Type B pancreatic cell (in vitro differentiated cells): ENCODE results near the gene NOP56. TPM values are rescaled to one million over a fixed set of nuclear protein-coding genes. Genes with fewer than 3 reads are reported as not detected.

ENCODE experiments used
- DNase-seq: peaks from one replicate; pipeline ENCODE4 v3.0.0; 2021; ENCODE audit warnings: mixed read lengths; ENCODE audit not compliant: unreplicated experiment; ENCODE audit errors: extremely low spot score
- H3K27ac Mint-ChIP-seq: 2 replicates; pipeline ENCODE4 v1.8.0; 2021; ENCODE audit warnings: mild to moderate bottlenecking, mixed read lengths
- H3K27me3 Mint-ChIP-seq: 2 replicates; pipeline ENCODE4 v1.8.0; 2021; ENCODE audit warnings: mixed read lengths
- H3K36me3 Mint-ChIP-seq: 2 replicates; pipeline ENCODE4 v1.8.0; 2021; ENCODE audit warnings: mixed read lengths
- H3K4me1 Mint-ChIP-seq: one replicate; pipeline ENCODE4 v1.8.0; 2021; ENCODE audit warnings: mixed read lengths; ENCODE audit not compliant: unreplicated experiment
- H3K4me3 Mint-ChIP-seq: 2 replicates; pipeline ENCODE4 v1.8.0; 2021; ENCODE audit warnings: mild to moderate bottlenecking, mixed read lengths
- H3K9me3 Mint-ChIP-seq: 2 replicates; pipeline ENCODE4 v1.8.0; 2021; ENCODE audit warnings: mixed read lengths
- CTCF ChIP-seq: fragments of 200-600 bp; sonication (generic); conservative IDR thresholded peaks from 2 replicates; pipeline ENCODE4 v1.5.0; 2021; ENCODE audit warnings: antibody characterized with exemption, mild to moderate bottlenecking
- total RNA-seq: library from RNA; stranded (reverse); gene quantifications from 2 replicates; pipeline ENCODE4 v1.2.1, GENCODE V29; 2021; ENCODE audit warnings: low replicate concordance

NOP56 gene
- total RNA-seq, 1 donor from 2014 or later, result 364 TPM

GRCh38 chr20:2700913-2701620, 48.6 kb downstream of the NOP56 start:
- H3K9me3 Mint-ChIP-seq, result no peaks in the 10 kb centered on the region

GRCh38 chr20:2701671-2702081, 49.2 kb downstream of the NOP56 start:
- peaks cover 45% of the 10 kb centered on the region for H3K27me3 Mint-ChIP-seq
- no peak overlapping the region for H3K27ac Mint-ChIP-seq
- H3K4me1 Mint-ChIP-seq, result no peaks in the 10 kb centered on the region
- no peaks in the 10 kb centered on the region for H3K9me3 Mint-ChIP-seq
- no peak for DNase-seq
- H3K36me3 Mint-ChIP-seq, result no peaks in the 10 kb centered on the region
- no peak overlapping the region for H3K4me3 Mint-ChIP-seq
- TF ChIP-seq CTCF, result no peak

More at GRCh38 chr20:2700913-2701620, 48.6 kb downstream of the NOP56 start:
- no peaks in the 10 kb centered on the region for H3K4me1 Mint-ChIP-seq
- peaks cover 48% of the 10 kb centered on the region for H3K27me3 Mint-ChIP-seq
- H3K36me3 Mint-ChIP-seq, result no peaks in the 10 kb centered on the region
- H3K4me3 Mint-ChIP-seq, result no peak overlapping the region
- no peak for TF ChIP-seq CTCF
- no peak overlapping the region for H3K27ac Mint-ChIP-seq
- DNase-seq, result no peak

- no peaks in the 10 kb centered on the region for H3K9me3 Mint-ChIP-seq
- H3K4me1 Mint-ChIP-seq, result peaks cover 5% of the 10 kb centered on the region
- TF ChIP-seq CTCF, result no peak
Observed at GRCh38 chr20:2703716-2704475, 51.5 kb downstream of the NOP56 start.

GRCh38 chr20:2705931-2706645, 53.7 kb downstream of the NOP56 start:
- DNase-seq, result no peak
- Mint-ChIP-seq H3K27me3 (peaks cover 28% of the 10 kb centered on the region), H3K4me1 (peaks cover 5% of the 10 kb centered on the region), H3K9me3 (no peaks in the 10 kb centered on the region), H3K27ac (no peak overlapping the region), H3K36me3 (no peaks in the 10 kb centered on the region), H3K4me3 (no peak overlapping the region)
- no peak for TF ChIP-seq CTCF

More at GRCh38 chr20:2703716-2704475, 51.5 kb downstream of the NOP56 start:
- Mint-ChIP-seq H3K4me3 (no peak overlapping the region), H3K36me3 (no peaks in the 10 kb centered on the region), H3K27me3 (peaks cover 41% of the 10 kb centered on the region), H3K27ac (no peak overlapping the region)
- DNase-seq, result no peak

GRCh38 chr20:2706688-2707352, 54.4 kb downstream of the NOP56 start:
- Mint-ChIP-seq H3K36me3 (no peaks in the 10 kb centered on the region), H3K9me3 (no peaks in the 10 kb centered on the region), H3K27me3 (peaks cover 22% of the 10 kb centered on the region), H3K4me1 (peaks cover 5% of the 10 kb centered on the region), H3K4me3 (no peak overlapping the region), H3K27ac (no peak overlapping the region)
- no peak for TF ChIP-seq CTCF
- peak; percentile 59 for DNase-seq
